ENCODE results near the gene DNAJC25. TPM values are rescaled to one million over a fixed set of nuclear protein-coding genes. Genes with fewer than 3 reads are reported as not detected.

DNAJC25 gene
- total and polyA plus RNA-seq, 2 experiments from 2014 or later, result 8.4 to 8.9 TPM

DNA sequence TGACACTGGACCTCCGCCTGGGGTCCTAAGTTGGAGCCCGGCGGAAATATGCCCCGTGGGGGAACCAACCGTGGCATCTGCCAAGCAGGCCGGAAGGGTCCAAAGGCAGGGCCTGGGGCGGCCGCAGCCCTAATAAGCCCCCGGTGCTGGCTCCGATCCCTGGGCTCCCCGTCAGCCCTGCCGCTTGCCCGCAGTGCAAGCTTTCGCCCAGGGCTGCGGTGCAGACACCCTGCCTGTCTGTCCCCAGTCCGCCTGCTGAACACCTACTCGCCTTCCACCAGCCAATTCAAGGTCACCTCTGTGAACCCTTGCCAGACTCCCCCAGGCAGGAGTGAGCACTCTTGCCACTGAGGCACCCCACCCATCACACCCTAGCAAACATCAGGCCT, 31.2 kb upstream of the DNAJC25 start:
- peak overlapping the region; percentile 64 for H2AFZ ChIP-seq
- peak; percentile 61 for ATAC-seq
- H3K27ac ChIP-seq (ENCODE audit: low read depth), result no peak overlapping the region
- DNase-seq (ENCODE audit: low spot score), result peak; percentile 44
- Mint-ChIP-seq H3K27me3 (ENCODE audit: insufficient read depth, low read depth, poor library complexity) (peaks cover 24% of the 10 kb centered on the region), H3K36me3 (ENCODE audit: low read depth) (peaks cover 25% of the 10 kb centered on the region; the same call in 2 of the 3 replicates), H3K4me1 (peaks cover 5% of the 10 kb centered on the region), H3K9me3 (no peaks in the 10 kb centered on the region; the same call in 2 of the 3 replicates), H3K27ac (no peak overlapping the region), H3K4me3 (peak overlapping the region; percentile 90)
- H3K9me2 ChIP-seq (ENCODE audit: insufficient read depth), result no peaks in the 10 kb centered on the region
- no peaks in the 10 kb centered on the region for H3F3A ChIP-seq (replicated peaks; ENCODE audit: low read depth)
- peak overlapping the region; percentile 82 for H3K4me3 ChIP-seq
- peak overlapping the region; percentile 76 for H3K4me2 ChIP-seq
- H3K79me2 ChIP-seq (replicated peaks; ENCODE audit: insufficient read depth), result no peaks in the 10 kb centered on the region
- H3K36me3 ChIP-seq (ENCODE audit: insufficient read depth), result 0 out of 2 replicates have a peak, but pooled peaks cover 4% of the 10 kb centered on the region
- H3K27me3 ChIP-seq (ENCODE audit: insufficient read depth), result peaks cover 24% of the 10 kb centered on the region
- H3K4me1 ChIP-seq (ENCODE audit: insufficient read depth), result no peaks in the 10 kb centered on the region; the same call in 1 of the 2 replicates
- TF ChIP-seq JUNB (IDR thresholded peaks at IDR 0.05; ENCODE audit: unreplicated experiment) (no peak), EZH2 (IDR thresholded peaks at IDR 0.05; ENCODE audit: low read depth, unreplicated experiment) (no peak), STAT1 (IDR thresholded peaks at IDR 0.05; ENCODE audit: unreplicated experiment) (no peak), CREB1 (CRISPR knock-in tag; IDR thresholded peaks at IDR 0.05; ENCODE audit: low read depth) (no peak), EZH2phosphoT487 (IDR thresholded peaks at IDR 0.05; ENCODE audit: unreplicated experiment) (no peak), ZNF114 (CRISPR knock-in tag; IDR thresholded peaks at IDR 0.05) (no peak)
- TF ChIP-seq, protein P1, sequence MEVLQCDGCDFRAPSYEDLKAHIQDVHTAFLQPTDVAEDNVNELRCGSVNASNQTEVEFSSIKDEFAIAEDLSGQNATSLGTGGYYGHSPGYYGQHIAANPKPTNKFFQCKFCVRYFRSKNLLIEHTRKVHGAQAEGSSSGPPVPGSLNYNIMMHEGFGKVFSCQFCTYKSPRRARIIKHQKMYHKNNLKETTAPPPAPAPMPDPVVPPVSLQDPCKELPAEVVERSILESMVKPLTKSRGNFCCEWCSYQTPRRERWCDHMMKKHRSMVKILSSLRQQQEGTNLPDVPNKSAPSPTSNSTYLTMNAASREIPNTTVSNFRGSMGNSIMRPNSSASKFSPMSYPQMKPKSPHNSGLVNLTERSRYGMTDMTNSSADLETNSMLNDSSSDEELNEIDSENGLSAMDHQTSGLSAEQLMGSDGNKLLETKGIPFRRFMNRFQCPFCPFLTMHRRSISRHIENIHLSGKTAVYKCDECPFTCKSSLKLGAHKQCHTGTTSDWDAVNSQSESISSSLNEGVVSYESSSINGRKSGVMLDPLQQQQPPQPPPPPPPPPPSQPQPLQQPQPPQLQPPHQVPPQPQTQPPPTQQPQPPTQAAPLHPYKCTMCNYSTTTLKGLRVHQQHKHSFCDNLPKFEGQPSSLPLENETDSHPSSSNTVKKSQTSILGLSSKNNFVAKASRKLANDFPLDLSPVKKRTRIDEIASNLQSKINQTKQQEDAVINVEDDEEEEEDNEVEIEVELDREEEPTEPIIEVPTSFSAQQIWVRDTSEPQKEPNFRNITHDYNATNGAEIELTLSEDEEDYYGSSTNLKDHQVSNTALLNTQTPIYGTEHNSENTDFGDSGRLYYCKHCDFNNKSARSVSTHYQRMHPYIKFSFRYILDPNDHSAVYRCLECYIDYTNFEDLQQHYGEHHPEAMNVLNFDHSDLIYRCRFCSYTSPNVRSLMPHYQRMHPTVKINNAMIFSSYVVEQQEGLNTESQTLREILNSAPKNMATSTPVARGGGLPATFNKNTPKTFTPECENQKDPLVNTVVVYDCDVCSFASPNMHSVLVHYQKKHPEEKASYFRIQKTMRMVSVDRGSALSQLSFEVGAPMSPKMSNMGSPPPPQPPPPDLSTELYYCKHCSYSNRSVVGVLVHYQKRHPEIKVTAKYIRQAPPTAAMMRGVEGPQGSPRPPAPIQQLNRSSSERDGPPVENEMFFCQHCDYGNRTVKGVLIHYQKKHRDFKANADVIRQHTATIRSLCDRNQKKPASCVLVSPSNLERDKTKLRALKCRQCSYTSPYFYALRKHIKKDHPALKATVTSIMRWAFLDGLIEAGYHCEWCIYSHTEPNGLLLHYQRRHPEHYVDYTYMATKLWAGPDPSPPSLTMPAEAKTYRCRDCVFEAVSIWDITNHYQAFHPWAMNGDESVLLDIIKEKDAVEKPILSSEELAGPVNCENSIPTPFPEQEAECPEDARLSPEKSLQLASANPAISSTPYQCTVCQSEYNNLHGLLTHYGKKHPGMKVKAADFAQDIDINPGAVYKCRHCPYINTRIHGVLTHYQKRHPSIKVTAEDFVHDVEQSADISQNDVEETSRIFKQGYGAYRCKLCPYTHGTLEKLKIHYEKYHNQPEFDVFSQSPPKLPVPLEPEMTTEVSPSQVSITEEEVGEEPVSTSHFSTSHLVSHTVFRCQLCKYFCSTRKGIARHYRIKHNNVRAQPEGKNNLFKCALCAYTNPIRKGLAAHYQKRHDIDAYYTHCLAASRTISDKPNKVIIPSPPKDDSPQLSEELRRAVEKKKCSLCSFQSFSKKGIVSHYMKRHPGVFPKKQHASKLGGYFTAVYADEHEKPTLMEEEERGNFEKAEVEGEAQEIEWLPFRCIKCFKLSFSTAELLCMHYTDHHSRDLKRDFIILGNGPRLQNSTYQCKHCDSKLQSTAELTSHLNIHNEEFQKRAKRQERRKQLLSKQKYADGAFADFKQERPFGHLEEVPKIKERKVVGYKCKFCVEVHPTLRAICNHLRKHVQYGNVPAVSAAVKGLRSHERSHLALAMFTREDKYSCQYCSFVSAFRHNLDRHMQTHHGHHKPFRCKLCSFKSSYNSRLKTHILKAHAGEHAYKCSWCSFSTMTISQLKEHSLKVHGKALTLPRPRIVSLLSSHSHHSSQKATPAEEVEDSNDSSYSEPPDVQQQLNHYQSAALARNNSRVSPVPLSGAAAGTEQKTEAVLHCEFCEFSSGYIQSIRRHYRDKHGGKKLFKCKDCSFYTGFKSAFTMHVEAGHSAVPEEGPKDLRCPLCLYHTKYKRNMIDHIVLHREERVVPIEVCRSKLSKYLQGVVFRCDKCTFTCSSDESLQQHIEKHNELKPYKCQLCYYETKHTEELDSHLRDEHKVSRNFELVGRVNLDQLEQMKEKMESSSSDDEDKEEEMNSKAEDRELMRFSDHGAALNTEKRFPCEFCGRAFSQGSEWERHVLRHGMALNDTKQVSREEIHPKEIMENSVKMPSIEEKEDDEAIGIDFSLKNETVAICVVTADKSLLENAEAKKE (CRISPR knock-in tag; IDR thresholded peaks at IDR 0.05), result no peak
- TF ChIP-seq, protein P2, sequence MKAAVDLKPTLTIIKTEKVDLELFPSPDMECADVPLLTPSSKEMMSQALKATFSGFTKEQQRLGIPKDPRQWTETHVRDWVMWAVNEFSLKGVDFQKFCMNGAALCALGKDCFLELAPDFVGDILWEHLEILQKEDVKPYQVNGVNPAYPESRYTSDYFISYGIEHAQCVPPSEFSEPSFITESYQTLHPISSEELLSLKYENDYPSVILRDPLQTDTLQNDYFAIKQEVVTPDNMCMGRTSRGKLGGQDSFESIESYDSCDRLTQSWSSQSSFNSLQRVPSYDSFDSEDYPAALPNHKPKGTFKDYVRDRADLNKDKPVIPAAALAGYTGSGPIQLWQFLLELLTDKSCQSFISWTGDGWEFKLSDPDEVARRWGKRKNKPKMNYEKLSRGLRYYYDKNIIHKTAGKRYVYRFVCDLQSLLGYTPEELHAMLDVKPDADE (IDR thresholded peaks at IDR 0.05), result no peak
- TF ChIP-seq, protein P3, sequence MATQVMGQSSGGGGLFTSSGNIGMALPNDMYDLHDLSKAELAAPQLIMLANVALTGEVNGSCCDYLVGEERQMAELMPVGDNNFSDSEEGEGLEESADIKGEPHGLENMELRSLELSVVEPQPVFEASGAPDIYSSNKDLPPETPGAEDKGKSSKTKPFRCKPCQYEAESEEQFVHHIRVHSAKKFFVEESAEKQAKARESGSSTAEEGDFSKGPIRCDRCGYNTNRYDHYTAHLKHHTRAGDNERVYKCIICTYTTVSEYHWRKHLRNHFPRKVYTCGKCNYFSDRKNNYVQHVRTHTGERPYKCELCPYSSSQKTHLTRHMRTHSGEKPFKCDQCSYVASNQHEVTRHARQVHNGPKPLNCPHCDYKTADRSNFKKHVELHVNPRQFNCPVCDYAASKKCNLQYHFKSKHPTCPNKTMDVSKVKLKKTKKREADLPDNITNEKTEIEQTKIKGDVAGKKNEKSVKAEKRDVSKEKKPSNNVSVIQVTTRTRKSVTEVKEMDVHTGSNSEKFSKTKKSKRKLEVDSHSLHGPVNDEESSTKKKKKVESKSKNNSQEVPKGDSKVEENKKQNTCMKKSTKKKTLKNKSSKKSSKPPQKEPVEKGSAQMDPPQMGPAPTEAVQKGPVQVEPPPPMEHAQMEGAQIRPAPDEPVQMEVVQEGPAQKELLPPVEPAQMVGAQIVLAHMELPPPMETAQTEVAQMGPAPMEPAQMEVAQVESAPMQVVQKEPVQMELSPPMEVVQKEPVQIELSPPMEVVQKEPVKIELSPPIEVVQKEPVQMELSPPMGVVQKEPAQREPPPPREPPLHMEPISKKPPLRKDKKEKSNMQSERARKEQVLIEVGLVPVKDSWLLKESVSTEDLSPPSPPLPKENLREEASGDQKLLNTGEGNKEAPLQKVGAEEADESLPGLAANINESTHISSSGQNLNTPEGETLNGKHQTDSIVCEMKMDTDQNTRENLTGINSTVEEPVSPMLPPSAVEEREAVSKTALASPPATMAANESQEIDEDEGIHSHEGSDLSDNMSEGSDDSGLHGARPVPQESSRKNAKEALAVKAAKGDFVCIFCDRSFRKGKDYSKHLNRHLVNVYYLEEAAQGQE (IDR thresholded peaks at IDR 0.05; ENCODE audit: unreplicated experiment), result no peak
- H4K20me1 ChIP-seq (replicated peaks; ENCODE audit: insufficient read depth), result no peaks in the 10 kb centered on the region

Measured in GM23338 (cell line).